Neural cell (in vitro differentiated cells): ENCODE measurements around the gene MACF1. TPM values are rescaled to one million over a fixed set of nuclear protein-coding genes. Genes with fewer than 3 reads are reported as not detected.
A peak's percentile ranks its signal among the peaks of the same experiment; 100 is the strongest.

ENCODE experiments used
- H2AFZ ChIP-seq: fragments of 200-600, 300-800 bp; sonication (generic), shearing (Covaris generic); 2 replicates; pipeline ENCODE4 v1.6.0; 2014; ENCODE audit warnings: low read depth, mild to moderate bottlenecking, antibody characterized with exemption, low read length, moderate library complexity
- H3F3A ChIP-seq: fragments of 200-600 bp; shearing (Covaris generic); 2 replicates; pipeline ENCODE4 v1.6.1; 2016; ENCODE audit warnings: mild to moderate bottlenecking, moderate library complexity, mixed read lengths, antibody characterized with exemption, low read length; ENCODE audit not compliant: insufficient read depth, poor library complexity, severe bottlenecking
- H3K27ac ChIP-seq: fragments of 200-600, 300-800 bp; sonication (generic), shearing (Covaris generic); 2 replicates; pipeline ENCODE4 v1.5.1; 2014; ENCODE audit warnings: mild to moderate bottlenecking, low read length, moderate library complexity
- H3K27me3 ChIP-seq: fragments of 300-800, 200-600 bp; sonication (generic), shearing (Covaris generic); 2 replicates; pipeline ENCODE4 v1.6.0; 2014; ENCODE audit warnings: mild to moderate bottlenecking, low read depth, low read length, moderate library complexity; ENCODE audit not compliant: insufficient read depth
- H3K36me3 ChIP-seq: fragments of 300-800, 200-600 bp; sonication (generic), shearing (Covaris generic); 2 replicates; pipeline ENCODE4 v1.5.1; 2014; ENCODE audit warnings: mild to moderate bottlenecking, antibody characterized with exemption, low read length, moderate library complexity; ENCODE audit not compliant: insufficient read depth
- H3K4me2 ChIP-seq: fragments of 300-800, 200-600 bp; sonication (generic), shearing (Covaris generic); 2 replicates; pipeline ENCODE4 v1.6.0; 2014; ENCODE audit warnings: mild to moderate bottlenecking, low read length
- H3K4me3 ChIP-seq: fragments of 300-800, 200-600 bp; sonication (generic), shearing (Covaris generic); 2 replicates; pipeline ENCODE4 v1.5.1; 2014; ENCODE audit warnings: mild to moderate bottlenecking, low read length, moderate library complexity
- H3K79me2 ChIP-seq: fragments of 200-600 bp; shearing (Covaris generic); replicated peaks from 2 replicates; pipeline ENCODE4 v1.6.0; 2014; ENCODE audit warnings: mild to moderate bottlenecking, low read length, moderate library complexity; ENCODE audit not compliant: insufficient read depth
- H3K9ac ChIP-seq: fragments of 300-800, 200-600 bp; sonication (generic), shearing (Covaris generic); 2 replicates; pipeline ENCODE4 v1.6.1; 2016; ENCODE audit warnings: mild to moderate bottlenecking, low read length, mixed read lengths
- H3K9me2 ChIP-seq: fragments of 200-600 bp; shearing (Covaris generic); 2 replicates; pipeline ENCODE4 v1.6.1; 2016; ENCODE audit warnings: mild to moderate bottlenecking, low read length, mixed read lengths; ENCODE audit not compliant: insufficient read depth
- H3K9me3 ChIP-seq: fragments of 200-600, 300-800 bp; sonication (generic), shearing (Covaris generic); 2 replicates; pipeline ENCODE4 v1.6.1; 2016; ENCODE audit warnings: mild to moderate bottlenecking, mixed run types, low read length, moderate library complexity, mixed read lengths
- H4K20me1 ChIP-seq: fragments of 200-600 bp; shearing (Covaris generic); 2 replicates; pipeline ENCODE4 v1.6.1; 2016; ENCODE audit warnings: mild to moderate bottlenecking, mixed run types; ENCODE audit not compliant: insufficient read depth
- EP300 ChIP-seq: fragments of 450-650 bp; conservative IDR thresholded peaks from 2 replicates; pipeline ENCODE4 v1.6.1; 2014; ENCODE audit warnings: antibody characterized with exemption, mild to moderate bottlenecking, moderate library complexity; ENCODE audit not compliant: poor library complexity, severe bottlenecking
- EZH2 ChIP-seq: fragments of 200-600, 300-800 bp; shearing (Covaris generic), sonication (generic); IDR thresholded peaks from 2 replicates; pipeline ENCODE4 v1.6.1; 2014; ENCODE audit warnings: antibody characterized with exemption, low read length, borderline replicate concordance, mild to moderate bottlenecking; ENCODE audit not compliant: insufficient read depth, poor library complexity, severe bottlenecking
- MXI1 ChIP-seq: fragments of 450-650 bp; conservative IDR thresholded peaks from 2 replicates; pipeline ENCODE4 v1.6.1; 2014; ENCODE audit warnings: antibody characterized with exemption, mild to moderate bottlenecking; ENCODE audit not compliant: poor library complexity, severe bottlenecking
- POLR2AphosphoS5 ChIP-seq: IDR thresholded peaks from 2 replicates; pipeline ENCODE4 v1.6.1; 2012
- RAD21 ChIP-seq: fragments of 450-650 bp; conservative IDR thresholded peaks from 2 replicates; pipeline ENCODE4 v1.6.1; 2014; ENCODE audit warnings: antibody characterized with exemption, mild to moderate bottlenecking, moderate library complexity
- REST ChIP-seq: IDR thresholded peaks from 2 replicates; pipeline ENCODE4 v1.6.1; 2012; ENCODE audit warnings: borderline replicate concordance
- SMC3 ChIP-seq: fragments of 450-650 bp; conservative IDR thresholded peaks from 2 replicates; pipeline ENCODE4 v1.6.1; 2014; ENCODE audit warnings: antibody characterized with exemption, mild to moderate bottlenecking, moderate library complexity; ENCODE audit not compliant: poor library complexity
- TAF1 ChIP-seq: IDR thresholded peaks from 2 replicates; pipeline ENCODE4 v1.6.1; 2012; ENCODE audit warnings: low read depth
- polyA plus RNA-seq: library from polyadenylated mRNA; depleted of rRNA; stranded (reverse); fragments of >200 nt; gene quantifications from 2 replicates; pipeline ENCODE4 v1.2.3, GENCODE V29; 2014

MACF1 gene
- polyA plus RNA-seq, 1 donor from 2014 or later = 176 TPM

DNA sequence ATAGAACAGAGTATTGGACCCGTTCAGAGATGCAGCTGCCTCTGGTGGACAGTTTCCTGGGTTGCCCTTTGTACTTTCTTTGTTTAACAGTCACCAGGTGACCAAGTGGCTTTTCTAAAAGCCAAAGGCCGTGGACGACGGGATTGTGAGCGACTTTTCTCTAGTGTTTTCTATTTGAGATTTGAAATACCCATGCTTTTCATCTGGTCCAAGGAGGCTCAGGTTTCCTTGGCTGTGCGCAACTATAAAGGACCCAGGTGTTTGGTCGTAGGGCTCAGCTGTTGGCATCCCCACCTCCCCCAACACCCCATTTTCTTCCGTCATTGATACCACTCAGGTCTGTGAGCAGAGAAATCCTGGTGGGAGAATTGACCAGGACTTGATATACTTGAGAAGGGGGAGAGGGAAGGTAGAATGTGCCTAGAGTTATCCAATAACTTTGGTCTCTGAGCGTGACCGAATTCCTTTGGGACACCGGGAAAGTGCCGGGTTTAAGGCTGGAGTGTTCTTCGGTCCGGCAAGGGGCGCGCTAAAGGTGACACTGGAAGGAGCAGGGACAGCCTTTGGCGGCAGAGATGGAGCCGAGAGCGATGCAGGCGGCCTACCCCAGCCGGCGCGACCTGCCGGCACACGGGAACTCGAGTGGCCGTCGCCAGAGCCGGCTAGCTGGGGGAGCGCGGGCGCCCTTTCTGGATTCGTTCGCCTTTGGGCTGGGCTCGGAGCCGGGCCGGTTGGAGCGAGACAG lies 203.6 kb downstream of the MACF1 start:
- peak overlapping the region; percentile 79 for H3K9ac ChIP-seq
- peak overlapping the region; percentile 79 for H3K27ac ChIP-seq
- H3F3A ChIP-seq = peaks cover 8% of the 10 kb centered on the region
- H3K27me3 ChIP-seq = no peaks in the 10 kb centered on the region
- H4K20me1 ChIP-seq = peaks cover 19% of the 10 kb centered on the region
- H3K9me3 ChIP-seq = no peaks in the 10 kb centered on the region
- H2AFZ ChIP-seq = peak overlapping the region; percentile 2
- no peaks in the 10 kb centered on the region for H3K9me2 ChIP-seq
- H3K36me3 ChIP-seq = no peaks in the 10 kb centered on the region
- H3K4me2 ChIP-seq = peak overlapping the region; percentile 79
- peak overlapping the region; percentile 89 for H3K4me3 ChIP-seq
- TF ChIP-seq MXI1 (peak; percentile 17), TAF1 (no peak), SMC3 (no peak), REST (peak; percentile 43), POLR2AphosphoS5 (peak; percentile 46)
- H3K79me2 ChIP-seq = peaks cover 39% of the 10 kb centered on the region

DNA sequence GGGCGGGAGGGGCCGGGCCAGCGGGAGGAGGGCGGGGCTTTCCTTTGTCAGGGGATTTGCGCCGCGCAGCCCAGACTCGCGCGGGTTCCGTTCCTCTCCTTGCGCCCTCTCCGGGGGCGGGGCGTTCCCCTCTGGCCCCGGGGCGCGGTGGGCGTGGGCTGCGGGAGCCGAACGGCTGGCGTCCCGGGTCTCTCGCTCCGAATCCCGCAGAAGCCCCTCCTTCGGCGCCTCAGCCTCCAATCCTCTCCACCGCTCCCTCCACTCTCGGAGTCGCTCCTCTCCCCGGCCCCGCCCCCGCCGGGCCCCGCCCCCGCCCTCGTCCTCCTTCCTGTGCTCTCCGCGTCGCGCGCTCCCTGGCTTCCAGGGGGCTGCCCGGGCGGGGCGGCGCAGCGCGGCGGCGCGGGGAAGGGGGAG lies 204.2 kb downstream of the MACF1 start:
- Histone ChIP-seq H3F3A (peaks cover 8% of the 10 kb centered on the region), H3K4me2 (no peak overlapping the region), H2AFZ (peak overlapping the region; percentile 2), H3K27me3 (no peaks in the 10 kb centered on the region), H3K9me3 (no peaks in the 10 kb centered on the region), H3K4me3 (peak overlapping the region; percentile 89), H3K36me3 (no peaks in the 10 kb centered on the region), H4K20me1 (peaks cover 19% of the 10 kb centered on the region), H3K9ac (peak overlapping the region; percentile 79), H3K79me2 (peaks cover 35% of the 10 kb centered on the region), H3K27ac (peak overlapping the region; percentile 79), H3K9me2 (no peaks in the 10 kb centered on the region)
- peak; percentile 45 for TF ChIP-seq POLR2AphosphoS5
- no peak for TF ChIP-seq RAD21

DNA sequence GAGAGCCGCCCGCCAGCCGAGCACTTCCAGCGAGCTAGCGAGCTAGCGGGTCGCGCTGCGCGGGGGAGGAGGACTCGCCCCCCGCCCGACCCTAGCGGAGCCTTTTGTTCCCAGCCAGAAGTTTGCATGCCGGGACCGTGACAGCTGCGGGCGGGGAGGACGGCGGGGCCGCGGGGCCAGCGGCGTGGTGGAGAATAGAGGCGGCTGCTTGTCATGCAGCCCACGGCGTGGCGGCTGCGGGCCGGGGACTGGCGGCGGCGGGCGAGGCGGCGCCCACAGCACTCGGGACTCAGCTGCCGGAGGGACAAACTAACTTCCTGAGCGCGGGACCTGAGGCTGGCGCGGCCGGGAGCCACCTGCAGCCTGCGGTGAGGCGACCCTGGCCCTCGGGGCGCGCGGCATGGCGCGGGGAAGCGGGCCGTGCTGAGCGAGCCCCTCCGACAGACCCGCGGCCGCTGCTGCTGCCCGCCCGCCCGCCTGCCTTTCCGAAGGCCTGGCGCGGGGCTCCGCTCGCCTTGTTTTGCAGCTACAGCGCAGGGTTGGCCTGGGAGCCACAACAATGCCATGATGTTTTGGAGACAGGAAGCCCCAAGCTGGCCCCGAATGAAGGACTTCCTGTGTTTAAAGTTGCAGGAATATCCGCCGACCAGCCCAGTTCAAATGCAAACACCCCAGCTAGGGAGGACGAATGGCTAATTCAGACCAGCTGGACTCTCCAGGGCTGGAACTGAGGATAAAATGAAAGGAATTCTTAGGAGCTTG lies 204.7 kb downstream of the MACF1 start:
- H3K79me2 ChIP-seq = peaks cover 36% of the 10 kb centered on the region
- no peak for TF ChIP-seq EZH2
- peak; percentile 26 for TF ChIP-seq EP300
- peak; percentile 34 for TF ChIP-seq POLR2AphosphoS5
- TF ChIP-seq MXI1 = peak; percentile 93
- peak; percentile 12 for TF ChIP-seq SMC3

More for the DNA sequence above, 204.7 kb downstream of the MACF1 start:
- Histone ChIP-seq H4K20me1 (peaks cover 19% of the 10 kb centered on the region), H3K9me2 (no peaks in the 10 kb centered on the region), H3K27ac (peak overlapping the region; percentile 66), H3F3A (peaks cover 8% of the 10 kb centered on the region), H3K9me3 (no peaks in the 10 kb centered on the region), H2AFZ (no peak overlapping the region), H3K36me3 (no peaks in the 10 kb centered on the region), H3K9ac (peak overlapping the region; percentile 75), H3K4me3 (peak overlapping the region; percentile 89), H3K27me3 (no peaks in the 10 kb centered on the region), H3K4me2 (peak overlapping the region; percentile 70)
